NCI-H510A treated with DMSO at 0.1 percent for 48 hours (cell line): ENCODE measurements around the gene ARHGEF28.

Source experiments
- DNase-seq: peaks from one replicate; lab custom pipeline; 2025; lab: John Stamatoyannopoulos, UW

The ARHGEF28 gene

GRCh38 chr5:73783828-73784227, 157.8 kb downstream of the ARHGEF28 start:
- DNase-seq, result no peak

- peak; percentile 10 for DNase-seq
Measured at GRCh38 chr5:73786043-73786831, 160.2 kb downstream of the ARHGEF28 start.

- DNase-seq, result no peak
Measured at GRCh38 chr5:73789851-73790281, 163.9 kb downstream of the ARHGEF28 start.

GRCh38 chr5:73791389-73791788, 165.4 kb downstream of the ARHGEF28 start:
- no peak for DNase-seq

GRCh38 chr5:73792687-73793320, 166.8 kb downstream of the ARHGEF28 start:
- peak; percentile 34 for DNase-seq

GRCh38 chr5:73793911-73794310, 167.9 kb downstream of the ARHGEF28 start:
- no peak for DNase-seq

GRCh38 chr5:73796164-73797131, 170.5 kb downstream of the ARHGEF28 start:
- DNase-seq, result no peak

GRCh38 chr5:73797132-73797510, 171.1 kb downstream of the ARHGEF28 start:
- DNase-seq, result no peak

- no peak for DNase-seq
Measured at GRCh38 chr5:73799401-73799972, 173.5 kb downstream of the ARHGEF28 start.

- DNase-seq, result no peak
Measured at GRCh38 chr5:73801686-73802085, 175.7 kb downstream of the ARHGEF28 start.

GRCh38 chr5:73805449-73805848, 179.5 kb downstream of the ARHGEF28 start:
- no peak for DNase-seq

GRCh38 chr5:73808911-73809310, 182.9 kb downstream of the ARHGEF28 start:
- DNase-seq, result no peak

- no peak for DNase-seq
Measured at GRCh38 chr5:73810429-73810828, 184.4 kb downstream of the ARHGEF28 start.

GRCh38 chr5:73812457-73812856, 186.5 kb downstream of the ARHGEF28 start:
- DNase-seq, result no peak

GRCh38 chr5:73812962-73813588, 187.1 kb downstream of the ARHGEF28 start:
- no peak for DNase-seq

GRCh38 chr5:73814233-73814846, 188.3 kb downstream of the ARHGEF28 start:
- no peak for DNase-seq

GRCh38 chr5:73815631-73816030, 189.6 kb downstream of the ARHGEF28 start:
- no peak for DNase-seq

- no peak for DNase-seq
Measured at GRCh38 chr5:73816656-73817420, 190.8 kb downstream of the ARHGEF28 start.

- DNase-seq, result no peak
Measured at GRCh38 chr5:73818357-73818756, 192.4 kb downstream of the ARHGEF28 start.

- no peak for DNase-seq
Measured at GRCh38 chr5:73820326-73820725, 194.3 kb downstream of the ARHGEF28 start.
